ENCODE measurements around the gene HAPLN3. TPM values are rescaled to one million over a fixed set of nuclear protein-coding genes. Genes with fewer than 3 reads are reported as not detected.

Gene HAPLN3
- total and polyA plus RNA-seq, 2 of the 4 experiments (the other 2 are of a cell fraction) = 5.9 to 28.6 TPM

DNA sequence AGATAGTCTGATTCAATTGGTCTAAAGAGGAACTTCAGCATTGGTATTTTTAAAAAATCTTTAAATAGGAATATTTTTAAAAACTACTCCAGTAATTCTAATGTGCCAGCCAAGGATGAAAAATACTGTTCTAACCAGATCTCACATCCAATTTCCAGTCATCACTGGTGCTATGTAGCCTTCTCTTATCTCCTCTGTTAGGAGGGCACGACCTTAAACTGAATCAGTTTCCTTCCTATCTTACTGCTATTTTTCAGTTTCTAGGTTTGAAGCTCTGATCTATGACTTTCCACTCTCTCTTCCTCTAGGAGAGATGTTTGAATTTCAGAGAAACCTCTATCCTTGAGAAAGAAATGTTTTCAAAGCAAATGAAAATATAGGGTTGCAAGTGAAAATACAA lies 31.9 kb downstream of the HAPLN3 start:
- Histone ChIP-seq H4K20me1 (ENCODE audit: insufficient read depth, low read length) (no peaks in the 10 kb centered on the region), H3K14ac (replicated peaks; ENCODE audit: low read depth, low read length) (no peak overlapping the region), H3K9me3 (ENCODE audit: control insufficient read depth, insufficient read depth, low read length) (no peaks in the 10 kb centered on the region), H2BK5ac (ENCODE audit: low read depth, low read length, poor library complexity, severe bottlenecking) (no peak overlapping the region), H3K4me1 (ENCODE audit: control insufficient read depth, insufficient read depth, low read length) (no peaks in the 10 kb centered on the region), H3K4me2 (ENCODE audit: low read depth, low read length) (no peak overlapping the region), H2AFZ (replicated peaks; ENCODE audit: low read length, poor library complexity) (no peak overlapping the region), H3K79me1 (ENCODE audit: low read depth in 1 of 2, low read length in 2 of 2) (no peaks in the 10 kb centered on the region), H3K4ac (ENCODE audit: low read depth, low read length) (no peak overlapping the region), H3K56ac (ENCODE audit: extremely low read depth, insufficient read depth, low read length) (no peak overlapping the region), H4K5ac (ENCODE audit: low read depth, low read length) (no peak overlapping the region), H3K18ac (ENCODE audit: low read depth, low read length) (no peak overlapping the region), H3K27ac (ENCODE audit: insufficient read depth, low read length) (no peak overlapping the region), H3K23ac (ENCODE audit: low read depth, low read length) (no peak overlapping the region), H3K36me3 (ENCODE audit: control insufficient read depth, insufficient read depth, low read length) (no peaks in the 10 kb centered on the region), H2BK20ac (ENCODE audit: low read depth, low read length) (no peak overlapping the region), H2BK15ac (ENCODE audit: low read depth, low read length) (no peak overlapping the region), H4K91ac (ENCODE audit: insufficient read depth, low read depth, low read length) (no peak overlapping the region), H4K8ac (ENCODE audit: low read depth in 2 of 2, low read length in 2 of 2) (no peak overlapping the region), H3K9me1 (ENCODE audit: insufficient read depth, low read length) (no peaks in the 10 kb centered on the region), H2AK9ac (replicated peaks; ENCODE audit: low read depth, low read length, poor library complexity) (no peak overlapping the region), H2AK5ac (ENCODE audit: low read depth, low read length) (no peak overlapping the region), H2BK120ac (ENCODE audit: low read depth, low read length) (no peak overlapping the region), H3K9ac (ENCODE audit: low read depth, low read length) (no peak overlapping the region), H3K27me3 (ENCODE audit: control insufficient read depth, insufficient read depth, low read length) (peaks cover 43% of the 10 kb centered on the region), H3K4me3 (ENCODE audit: insufficient read depth, low read depth, low read length) (no peak overlapping the region)
- TF ChIP-seq MXI1 (IDR thresholded peaks at IDR 0.05; ENCODE audit: borderline replicate concordance, low read depth, low read length) (no peak), RCOR1 (IDR thresholded peaks at IDR 0.05; ENCODE audit: insufficient replicate concordance, low read length) (no peak), RFX5 (IDR thresholded peaks at IDR 0.05; ENCODE audit: low read depth, low read length) (no peak), CTCF (conservative IDR thresholded peaks at IDR 0.05; ENCODE audit: low read depth, low read length) (no peak), NFE2L2 (IDR thresholded peaks at IDR 0.05; ENCODE audit: low read depth, low read length) (no peak), ELK1 (IDR thresholded peaks at IDR 0.05; ENCODE audit: borderline replicate concordance, low read depth, low read length) (no peak), POLR2A (IDR thresholded peaks at IDR 0.05; ENCODE audit: low read depth, low read length) (no peak), RAD21 (IDR thresholded peaks at IDR 0.05; ENCODE audit: low read length) (no peak), CHD1 (IDR thresholded peaks at IDR 0.05; ENCODE audit: low read depth, low read length) (no peak), BHLHE40 (IDR thresholded peaks at IDR 0.05; ENCODE audit: low read depth, low read length) (no peak), SMC3 (IDR thresholded peaks at IDR 0.05; ENCODE audit: low read depth, low read length) (no peak), CEBPB (IDR thresholded peaks at IDR 0.05; ENCODE audit: low read depth, low read length) (no peak)
- TF ChIP-seq, protein P1, sequence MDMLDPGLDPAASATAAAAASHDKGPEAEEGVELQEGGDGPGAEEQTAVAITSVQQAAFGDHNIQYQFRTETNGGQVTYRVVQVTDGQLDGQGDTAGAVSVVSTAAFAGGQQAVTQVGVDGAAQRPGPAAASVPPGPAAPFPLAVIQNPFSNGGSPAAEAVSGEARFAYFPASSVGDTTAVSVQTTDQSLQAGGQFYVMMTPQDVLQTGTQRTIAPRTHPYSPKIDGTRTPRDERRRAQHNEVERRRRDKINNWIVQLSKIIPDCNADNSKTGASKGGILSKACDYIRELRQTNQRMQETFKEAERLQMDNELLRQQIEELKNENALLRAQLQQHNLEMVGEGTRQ (IDR thresholded peaks at IDR 0.05; ENCODE audit: low read depth, low read length) = no peak
- intact Hi-C loops (cut with micrococcal nuclease) (no loop called here), in situ Hi-C loops (cut with MboI; ENCODE audit: low sequenced_read_pairs) (no loop called here), dilution Hi-C loops (cut with HindIII; ENCODE audit: low sequenced_read_pairs, unreplicated experiment) (no loop called here)
- POLR2A ChIA-PET (ENCODE audit: unreplicated experiment) = no interaction called here
- BruUV-seq (replicated peaks) = no TSS peak
- CTCF ChIA-PET = no interaction called here
- ATAC-seq (ENCODE audit: low read depth) = no peak
- DNase-seq = no peak
- WGBS, 2 experiments (ENCODE audit: extremely low coverage in 2 of 2, insufficient read length in 1 of 2) = no CpG with 5 or more reads among the region's 1 CpG

All from IMR-90 (cell line).